SK-N-SH treated with all-trans-retinoic acid at 6 μM for 48 hours (cell line): ENCODE results near the gene CERT1.

Experiments used
- ATAC-seq: fragments of 200-7000 bp; cut with Tn5 transposase; 3 replicates; pipeline ENCODE4 v1.9.1; 2020; ENCODE audit warnings: mild to moderate bottlenecking, moderate library complexity
- ARNTL ChIP-seq: fragments of 450-650 bp; formaldehyde crosslinking; IDR thresholded peaks from 2 replicates; pipeline ENCODE4 v1.5.0; 2020; ENCODE audit warnings: low read depth, mild to moderate bottlenecking, moderate library complexity, borderline replicate concordance
- BACH2 ChIP-seq: fragments of 250-450 bp; sonication (Bioruptor Pico); IDR thresholded peaks from 2 replicates; pipeline ENCODE4 v1.9.0; 2021; ENCODE audit warnings: mild to moderate bottlenecking, borderline replicate concordance
- CREB5 ChIP-seq: fragments of 250-450 bp; sonication (Bioruptor Pico); IDR thresholded peaks from 2 replicates; pipeline ENCODE4 v1.5.1; 2020; ENCODE audit warnings: low read depth, mild to moderate bottlenecking, moderate library complexity
- ESRRG ChIP-seq: fragments of 250-450 bp; sonication (Bioruptor Pico); IDR thresholded peaks from 2 replicates; pipeline ENCODE4 v1.6.1; 2021; ENCODE audit warnings: mild to moderate bottlenecking
- GLIS3 ChIP-seq: fragments of 250-450 bp; sonication (Bioruptor Pico); IDR thresholded peaks from 2 replicates; pipeline ENCODE4 v1.5.0; 2020; ENCODE audit warnings: mild to moderate bottlenecking, moderate library complexity
- ISL1 ChIP-seq: fragments of 250-450 bp; sonication (Bioruptor Pico); IDR thresholded peaks from 2 replicates; pipeline ENCODE4 v2.1.2; 2022; ENCODE audit warnings: mild to moderate bottlenecking, moderate library complexity
- PATZ1 ChIP-seq: fragments of 250-450 bp; sonication (Bioruptor Pico); IDR thresholded peaks from 2 replicates; pipeline ENCODE4 v1.8.0; 2020; ENCODE audit warnings: mild to moderate bottlenecking, moderate library complexity, borderline replicate concordance
- POU6F1 ChIP-seq: fragments of 250-450 bp; sonication (Bioruptor Pico); IDR thresholded peaks from 2 replicates; pipeline ENCODE4 v1.8.0; 2021; ENCODE audit warnings: low read depth, mild to moderate bottlenecking, moderate library complexity, borderline replicate concordance
- RARB ChIP-seq: fragments of 250-450 bp; sonication (Bioruptor Pico); IDR thresholded peaks from 2 replicates; pipeline ENCODE4 v1.8.0; 2021; ENCODE audit warnings: mild to moderate bottlenecking, moderate library complexity
- SNAI2 ChIP-seq: fragments of 250-450 bp; sonication (Bioruptor Pico); IDR thresholded peaks from 2 replicates; pipeline ENCODE4 v1.5.0; 2020; ENCODE audit warnings: mild to moderate bottlenecking, moderate library complexity
- TCF4 ChIP-seq: fragments of 250-450 bp; sonication (Bioruptor Pico); IDR thresholded peaks from 2 replicates; pipeline ENCODE4 v1.8.0; 2021; ENCODE audit warnings: mild to moderate bottlenecking, moderate library complexity, borderline replicate concordance
- TSHZ2 ChIP-seq: fragments of 250-450 bp; sonication (Bioruptor Pico); IDR thresholded peaks from 2 replicates; pipeline ENCODE4 v1.5.0; 2020; ENCODE audit warnings: mild to moderate bottlenecking, moderate library complexity
- ZC3H10 ChIP-seq: fragments of 250-450 bp; sonication (Bioruptor Pico); IDR thresholded peaks from 2 replicates; pipeline ENCODE4 v1.5.1; 2021; ENCODE audit warnings: mild to moderate bottlenecking, moderate library complexity
- ZFP3 ChIP-seq: fragments of 250-450 bp; sonication (Bioruptor Pico); IDR thresholded peaks from 2 replicates; pipeline ENCODE4 v1.5.0; 2020; ENCODE audit warnings: mild to moderate bottlenecking, moderate library complexity
- ZFP30 ChIP-seq: fragments of 450-650 bp; formaldehyde crosslinking; IDR thresholded peaks from 2 replicates; pipeline ENCODE4 v1.5.0; 2022; ENCODE audit warnings: mild to moderate bottlenecking, moderate library complexity
- ZNF565 ChIP-seq: fragments of 450-650 bp; formaldehyde crosslinking; conservative IDR thresholded peaks from 2 replicates; pipeline ENCODE4 v1.5.0; 2020; ENCODE audit warnings: low read depth, mild to moderate bottlenecking, moderate library complexity
- ZNF70 ChIP-seq: fragments of 450-650 bp; formaldehyde crosslinking; IDR thresholded peaks from 2 replicates; pipeline ENCODE4 v1.5.0; 2020; ENCODE audit warnings: mild to moderate bottlenecking, moderate library complexity
- ZNF8 ChIP-seq: fragments of 450-650 bp; formaldehyde crosslinking; IDR thresholded peaks from 2 replicates; pipeline ENCODE4 v1.5.0; 2020; ENCODE audit warnings: mild to moderate bottlenecking, moderate library complexity

The CERT1 gene

GRCh38 chr5:75446068-75446467 is 65.4 kb downstream of the CERT1 start:
- TF ChIP-seq ISL1 (no peak), ZNF70 (no peak), ZNF565 (CRISPR knock-in tag) (no peak), ZFP3 (CRISPR knock-in tag) (no peak), CREB5 (CRISPR knock-in tag) (no peak), PATZ1 (no peak), TSHZ2 (CRISPR knock-in tag) (no peak), ZNF8 (CRISPR knock-in tag) (no peak), ZFP30 (CRISPR knock-in tag) (no peak), BACH2 (CRISPR knock-in tag) (no peak), GLIS3 (CRISPR knock-in tag) (no peak), ESRRG (CRISPR knock-in tag) (no peak)
- no peak for ATAC-seq

- TF ChIP-seq CREB5 (CRISPR knock-in tag) (no peak), ZNF8 (CRISPR knock-in tag) (peak; percentile 98)
- ATAC-seq: no peak
These were observed 69.9 kb downstream of the CERT1 start for GRCh38 chr5:75441560-75441959.

- TF ChIP-seq POU6F1 (CRISPR knock-in tag) (no peak), ESRRG (CRISPR knock-in tag) (no peak), ARNTL (CRISPR knock-in tag) (no peak), GLIS3 (CRISPR knock-in tag) (no peak), PATZ1 (no peak), RARB (CRISPR knock-in tag) (no peak)
- ATAC-seq: no peak
These were observed 72.2 kb downstream of the CERT1 start for GRCh38 chr5:75439276-75439675.

GRCh38 chr5:75438722-75439121 is 72.7 kb downstream of the CERT1 start:
- no peak for ATAC-seq
- TF ChIP-seq TCF4 (no peak), ZNF70 (no peak), ZC3H10 (CRISPR knock-in tag) (no peak), ZFP30 (CRISPR knock-in tag) (no peak), TSHZ2 (CRISPR knock-in tag) (no peak), SNAI2 (CRISPR knock-in tag) (no peak), ZNF565 (CRISPR knock-in tag) (no peak), GLIS3 (CRISPR knock-in tag) (no peak), BACH2 (CRISPR knock-in tag) (no peak), CREB5 (CRISPR knock-in tag) (no peak), ZNF8 (CRISPR knock-in tag) (no peak), ISL1 (no peak)
